Measurements from ENCODE around the gene IGSF9B. TPM values are rescaled to one million over a fixed set of nuclear protein-coding genes. Genes with fewer than 3 reads are reported as not detected.

Gene IGSF9B
- polyA plus RNA-seq, 4 donors = 4.2 to 6.4 (median 6.3) TPM

GRCh38 chr11:133904818-133905515 is 51.8 kb downstream of the IGSF9B start:
- DNase-seq (ENCODE audit: low read depth in 4 of 4, low spot score in 3 of 4) = no peak

GRCh38 chr11:133903875-133904817 is 52.6 kb downstream of the IGSF9B start:
- no peak for DNase-seq (ENCODE audit: low read depth in 4 of 4, low spot score in 3 of 4)

- DNase-seq (ENCODE audit: low read depth in 4 of 4, low spot score in 3 of 4) = no peak
Observed at GRCh38 chr11:133903056-133903455, 53.7 kb downstream of the IGSF9B start.

DNA sequence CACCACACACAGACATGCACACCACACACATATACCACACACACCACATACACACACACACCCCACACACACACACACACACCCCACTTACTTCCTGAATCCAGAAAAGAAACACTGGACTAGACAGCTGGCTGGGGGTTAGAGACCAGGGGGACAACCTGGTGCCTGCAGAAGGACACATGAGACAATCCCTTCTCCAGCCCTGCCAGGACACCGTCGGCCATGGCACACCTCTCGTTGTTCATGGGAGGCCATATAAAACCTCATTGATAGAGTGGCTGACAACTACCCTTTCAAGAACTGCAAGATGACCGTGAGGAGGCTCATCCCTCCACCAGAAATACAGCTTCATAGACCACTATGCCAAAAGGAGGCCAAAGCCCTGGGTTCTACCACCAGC is 54.3 kb downstream of the IGSF9B start:
- no peak for DNase-seq (ENCODE audit: low read depth in 4 of 4, low spot score in 3 of 4)

- DNase-seq (ENCODE audit: low read depth in 4 of 4, low spot score in 3 of 4) = no peak
Observed at GRCh38 chr11:133901999-133902398, 54.8 kb downstream of the IGSF9B start.

GRCh38 chr11:133901316-133901715 is 55.5 kb downstream of the IGSF9B start:
- no peak for DNase-seq (ENCODE audit: low read depth in 4 of 4, low spot score in 3 of 4)

DNA sequence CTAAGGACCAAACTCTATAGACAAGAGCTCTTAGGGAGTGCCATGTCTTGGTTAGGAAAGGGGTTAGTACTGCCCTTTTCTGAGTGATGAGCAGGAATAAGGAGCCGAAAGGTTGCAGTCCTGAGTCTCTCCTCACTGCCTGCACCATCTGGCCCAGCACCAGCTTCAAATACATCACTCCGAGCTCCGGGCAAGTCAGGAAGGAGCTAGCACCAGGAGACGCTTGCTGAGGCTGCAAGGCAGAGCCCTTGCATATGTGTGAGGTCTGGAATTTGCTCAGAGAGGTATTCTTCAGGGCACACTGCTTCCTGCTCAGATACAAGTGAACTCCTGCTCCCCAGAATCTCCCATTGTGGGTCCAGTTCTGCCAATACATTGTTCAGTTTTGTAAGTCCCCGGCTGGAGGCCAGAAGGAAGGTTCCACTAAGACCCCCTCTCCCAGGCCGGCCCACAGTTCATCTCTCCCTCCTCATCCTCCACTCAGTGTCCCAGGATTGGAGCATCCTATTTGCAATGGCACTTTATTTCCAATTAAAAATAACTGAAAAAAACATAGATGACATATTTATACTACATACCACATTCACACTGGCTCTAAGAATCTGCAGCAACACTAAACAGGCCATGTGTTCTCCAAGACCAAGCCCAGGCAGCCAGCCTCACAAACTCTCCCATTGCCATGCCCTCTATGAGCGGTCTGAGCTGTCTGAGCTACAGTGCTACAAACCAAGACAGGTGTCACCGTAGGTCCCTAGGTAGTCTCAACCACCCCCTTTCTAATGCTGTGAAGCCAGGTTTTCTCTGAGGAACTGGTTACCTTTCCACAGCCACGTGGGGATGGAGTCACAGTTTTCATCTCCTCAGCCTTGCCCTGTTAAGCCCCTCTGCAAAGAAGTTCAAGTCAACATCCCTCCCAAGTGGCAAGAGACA is 56.3 kb downstream of the IGSF9B start:
- no peak for DNase-seq (ENCODE audit: low read depth in 4 of 4, low spot score in 3 of 4)

GRCh38 chr11:133898770-133899115 is 58.0 kb downstream of the IGSF9B start:
- no peak for DNase-seq (ENCODE audit: low read depth in 4 of 4, low spot score in 3 of 4)

DNA sequence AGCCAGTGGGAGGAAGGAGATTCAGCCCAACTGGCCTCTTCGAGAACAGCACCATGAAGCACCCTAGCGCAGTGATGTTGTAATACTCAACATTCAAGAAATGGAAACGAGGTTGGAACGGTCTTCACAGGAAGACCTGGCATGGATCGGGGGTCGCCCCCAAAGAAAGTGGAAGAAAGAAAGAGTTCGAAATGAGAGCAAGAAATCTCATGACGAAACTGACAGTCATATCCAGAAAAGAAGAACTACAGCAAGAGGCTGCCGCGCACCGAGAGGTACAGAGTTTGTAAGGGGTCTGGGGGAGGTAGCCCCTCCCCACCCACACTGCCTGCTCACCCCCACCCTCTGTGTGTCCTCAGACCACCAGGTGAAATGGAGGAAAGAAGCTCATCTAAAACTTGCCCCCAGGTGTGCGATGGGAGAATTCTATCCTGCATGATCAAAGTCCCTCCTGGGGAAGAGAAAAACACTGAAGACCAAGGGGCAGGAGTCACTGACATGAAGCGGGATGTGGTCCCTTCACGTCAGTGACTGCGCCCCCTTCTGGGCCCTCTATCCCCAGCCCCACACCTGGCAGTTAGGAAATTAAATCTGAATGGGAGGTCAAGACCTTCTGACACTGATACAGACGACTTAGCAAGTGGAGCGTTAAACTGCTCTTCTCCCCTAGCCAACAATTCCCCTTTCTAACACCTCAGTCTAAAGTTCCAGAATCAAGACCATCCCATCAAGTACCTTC is 58.6 kb downstream of the IGSF9B start:
- no peak for DNase-seq (ENCODE audit: low read depth in 4 of 4, low spot score in 3 of 4)

GRCh38 chr11:133897331-133897650 is 59.5 kb downstream of the IGSF9B start:
- no peak for DNase-seq (ENCODE audit: low read depth in 4 of 4, low spot score in 3 of 4)

GRCh38 chr11:133896642-133897330 is 60.0 kb downstream of the IGSF9B start:
- DNase-seq (ENCODE audit: low read depth in 4 of 4, low spot score in 3 of 4) = no peak

DNA sequence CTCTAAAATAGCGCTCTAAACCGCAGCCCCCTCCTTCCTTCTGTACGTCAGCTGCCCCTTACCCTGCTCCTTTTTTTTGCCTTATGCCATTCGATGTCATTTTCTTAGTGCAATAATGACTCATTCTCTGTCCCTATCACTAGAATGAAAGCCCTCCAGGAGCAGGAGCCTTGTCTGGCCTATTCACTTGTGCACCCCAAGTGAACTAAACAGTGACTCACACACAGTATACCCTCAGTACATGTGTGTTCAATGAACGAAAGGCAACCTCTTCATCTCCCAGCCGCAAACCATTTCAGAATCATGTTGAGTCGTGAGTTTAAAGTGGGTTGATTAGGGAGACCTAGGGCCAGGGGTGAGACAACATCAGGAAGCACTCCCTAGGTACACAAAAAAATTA is 60.7 kb downstream of the IGSF9B start:
- no peak for DNase-seq (ENCODE audit: low read depth in 4 of 4, low spot score in 3 of 4)

GRCh38 chr11:133895551-133895950 is 61.2 kb downstream of the IGSF9B start:
- DNase-seq (ENCODE audit: low read depth in 4 of 4, low spot score in 3 of 4) = no peak

DNA sequence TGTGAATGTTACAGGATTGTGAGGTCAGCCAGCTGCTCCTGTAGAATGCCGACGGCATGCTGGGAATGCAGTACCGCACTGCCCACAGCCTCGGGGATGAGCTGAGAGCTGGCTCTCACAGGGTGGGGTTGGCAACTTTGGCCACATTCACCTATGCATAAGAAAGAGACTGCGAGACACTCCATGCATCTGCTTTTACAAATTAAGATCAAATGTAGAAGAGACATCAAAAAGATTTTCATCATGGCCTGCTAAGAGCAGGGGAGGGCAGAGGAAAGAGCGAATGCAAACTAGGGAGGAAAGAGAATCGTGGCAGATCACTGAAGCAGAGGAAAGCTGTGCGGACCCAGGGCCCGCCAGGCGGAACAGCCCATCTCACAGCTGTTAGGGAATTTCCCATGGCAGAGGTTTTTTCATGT is 61.7 kb downstream of the IGSF9B start:
- peak in 2 of 4 donors; percentile 19 to 22 for DNase-seq (ENCODE audit: low read depth in 4 of 4, low spot score in 3 of 4)

DNA sequence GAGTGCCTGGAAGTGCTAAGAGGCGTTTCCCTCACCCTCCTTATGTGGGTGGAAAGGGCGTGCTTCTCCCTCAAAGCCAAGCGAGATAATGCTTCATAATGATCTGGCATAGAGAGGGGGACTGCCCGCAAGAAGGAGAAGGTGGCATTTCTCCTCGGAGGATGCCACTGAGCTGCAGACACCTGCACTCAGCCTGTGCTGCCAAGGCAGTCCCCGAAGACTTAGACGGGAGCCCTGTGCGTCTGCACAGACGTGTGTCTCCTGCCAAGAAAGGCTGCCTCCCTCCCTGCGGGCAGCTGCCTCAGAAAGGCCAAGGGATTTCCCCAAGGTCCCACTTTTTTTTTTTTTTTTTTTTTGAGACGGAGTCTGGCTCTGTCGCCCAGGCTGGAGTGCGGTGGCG is 63.4 kb downstream of the IGSF9B start:
- DNase-seq (ENCODE audit: low read depth in 4 of 4, low spot score in 3 of 4) = no peak

GRCh38 chr11:133892584-133893380 is 64.0 kb downstream of the IGSF9B start:
- DNase-seq (ENCODE audit: low read depth in 4 of 4, low spot score in 3 of 4) = no peak

DNA sequence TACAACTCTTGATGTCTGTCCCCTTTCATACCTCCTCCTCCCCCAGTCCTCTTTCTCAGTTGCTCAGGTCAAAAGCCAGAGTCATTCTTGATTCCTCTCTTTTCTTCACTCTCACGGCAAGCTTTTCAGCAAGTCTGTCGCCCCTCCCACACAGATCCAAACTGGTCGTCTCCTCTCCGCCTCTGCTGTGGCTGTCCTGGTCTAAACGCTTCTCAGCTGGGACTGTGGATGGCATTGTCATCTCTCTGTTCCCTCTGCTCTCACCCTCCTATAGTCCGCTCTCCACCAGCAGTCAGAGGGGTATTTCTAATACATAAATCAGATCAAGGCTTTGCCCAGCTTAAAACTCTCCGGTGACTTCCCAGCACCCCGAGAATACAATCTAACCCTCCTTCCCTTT is 64.6 kb downstream of the IGSF9B start:
- DNase-seq (ENCODE audit: low read depth in 4 of 4, low spot score in 3 of 4) = no peak

DNA sequence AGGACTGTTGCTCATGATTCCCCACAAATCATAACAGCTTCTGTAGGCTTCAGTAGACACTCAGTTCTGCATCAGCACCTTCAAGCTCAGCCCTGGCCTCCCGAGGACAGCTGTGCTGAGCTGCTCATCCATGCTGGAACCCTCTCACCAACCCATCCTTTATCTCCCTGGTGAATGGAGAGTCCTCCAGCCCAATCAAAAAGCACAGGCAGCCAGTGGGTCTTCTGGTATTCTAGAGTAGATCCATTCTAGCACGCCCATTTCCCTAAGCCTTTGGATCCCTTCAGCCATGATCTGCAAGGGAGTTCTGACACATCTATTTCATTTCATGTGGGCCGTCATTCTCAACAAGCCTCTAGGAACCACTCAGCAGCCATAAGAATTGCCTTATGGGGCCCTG is 66.9 kb downstream of the IGSF9B start:
- no peak for DNase-seq (ENCODE audit: low read depth in 4 of 4, low spot score in 3 of 4)

DNA sequence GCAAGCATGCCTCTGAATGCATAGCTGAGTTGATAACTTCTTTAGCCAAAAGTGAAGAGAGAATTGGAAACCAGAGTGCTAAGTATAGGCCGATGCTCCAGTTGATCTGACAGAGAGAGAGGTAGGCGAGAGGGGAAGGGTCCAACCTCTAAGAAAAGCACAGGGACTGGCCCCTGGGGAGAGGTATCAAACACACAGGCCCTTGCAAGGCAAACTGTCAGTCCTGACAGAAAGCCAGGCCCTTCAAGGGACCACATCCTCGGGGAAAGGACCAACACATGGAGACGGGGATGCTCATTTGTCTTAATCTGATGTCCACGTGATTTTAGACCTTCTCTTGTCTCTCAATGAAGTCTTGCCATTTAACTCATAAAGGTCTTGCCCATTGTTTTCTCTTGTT is 67.6 kb downstream of the IGSF9B start:
- DNase-seq (ENCODE audit: low read depth in 4 of 4, low spot score in 3 of 4) = no peak
